IMR-90 (cell line): ENCODE measurements around the gene DPRX. TPM values are rescaled to one million over a fixed set of nuclear protein-coding genes. Genes with fewer than 3 reads are reported as not detected.

Experiments used
- ATAC-seq: fragments of 200-7000 bp; cut with Tn5 transposase; 2 replicates; pipeline ENCODE4 v1.9.1; 2020; ENCODE audit warnings: low read depth, mild to moderate bottlenecking, moderate library complexity
- BruUV-seq: library from RNA; stranded (reverse); fragments of 400-500 nt; replicated peaks from 2 replicates; lab custom pipeline; 2021; lab: Mats Ljungman, UMichigan
- CTCF ChIA-PET: fragments of 300-600 bp; formaldehyde crosslinking; extraction: SDS; loops from one replicate; lab custom pipeline; 2021; ENCODE audit warnings: antibody characterized with exemption; lab: Yijun Ruan, JAX
- POLR2A ChIA-PET: fragments of 300-600 bp; sonication (Branson Sonifier 250); formaldehyde crosslinking; loops from one replicate; lab custom pipeline; 2022; ENCODE audit warnings: antibody characterized with exemption; ENCODE audit not compliant: unreplicated experiment; lab: Charles Lee
- DNase-seq: peaks from one replicate; pipeline ENCODE4 v3.0.0; 2013
- H2AFZ ChIP-seq: replicated peaks from 2 replicates; pipeline ENCODE3; 2013; ENCODE audit warnings: low read length, mild to moderate bottlenecking; ENCODE audit not compliant: poor library complexity
- H2AK5ac ChIP-seq: 2 replicates; pipeline ENCODE4 v1.6.1; 2013; ENCODE audit warnings: low read depth, low read length, inconsistent platforms
- H2AK9ac ChIP-seq: replicated peaks from 2 replicates; pipeline ENCODE3; 2013; ENCODE audit warnings: mild to moderate bottlenecking, low read depth, low read length, moderate library complexity; ENCODE audit not compliant: poor library complexity
- H2BK120ac ChIP-seq: 2 replicates; pipeline ENCODE4 v1.6.1; 2013; ENCODE audit warnings: low read depth, low read length, inconsistent platforms
- H2BK15ac ChIP-seq: 3 replicates; pipeline ENCODE4 v1.6.1; 2013; ENCODE audit warnings: low read depth, low read length, inconsistent platforms
- H2BK20ac ChIP-seq: 2 replicates; pipeline ENCODE4 v1.6.1; 2013; ENCODE audit warnings: low read depth, mild to moderate bottlenecking, inconsistent platforms, low read length, moderate library complexity
- H2BK5ac ChIP-seq: 2 replicates; pipeline ENCODE4 v1.6.1; 2013; ENCODE audit warnings: mild to moderate bottlenecking, low read depth, low read length, inconsistent platforms; ENCODE audit not compliant: poor library complexity, severe bottlenecking
- H3K14ac ChIP-seq: replicated peaks from 2 replicates; pipeline ENCODE4 v1.6.1; 2013; ENCODE audit warnings: low read depth, low read length, inconsistent platforms
- H3K18ac ChIP-seq: 2 replicates; pipeline ENCODE4 v1.6.1; 2013; ENCODE audit warnings: low read depth, low read length, control low read depth
- H3K23ac ChIP-seq: 2 replicates; pipeline ENCODE4 v1.6.1; 2013; ENCODE audit warnings: low read depth, low read length, inconsistent platforms
- H3K27ac ChIP-seq: 2 replicates; pipeline ENCODE4 v1.5.1; 2013; ENCODE audit warnings: mild to moderate bottlenecking, control low read depth, low read length; ENCODE audit not compliant: insufficient read depth
- H3K27me3 ChIP-seq: 2 replicates; pipeline ENCODE4 v1.6.1; 2013; ENCODE audit warnings: low read length; ENCODE audit not compliant: control insufficient read depth, insufficient read depth
- H3K36me3 ChIP-seq: 2 replicates; pipeline ENCODE4 v1.6.1; 2013; ENCODE audit warnings: low read length, mixed read lengths; ENCODE audit not compliant: control insufficient read depth, insufficient read depth
- H3K4ac ChIP-seq: 2 replicates; pipeline ENCODE4 v1.6.1; 2013; ENCODE audit warnings: low read depth, low read length, inconsistent platforms
- H3K4me1 ChIP-seq: 2 replicates; pipeline ENCODE4 v1.6.1; 2013; ENCODE audit warnings: low read length, mixed read lengths; ENCODE audit not compliant: control insufficient read depth, insufficient read depth
- H3K4me2 ChIP-seq: 2 replicates; pipeline ENCODE4 v1.6.1; 2013; ENCODE audit warnings: low read depth, mild to moderate bottlenecking, control low read depth, low read length, moderate library complexity
- H3K4me3 ChIP-seq: 2 replicates; pipeline ENCODE4 v1.5.1; 2013; ENCODE audit warnings: low read depth, mild to moderate bottlenecking, control low read depth, low read length, moderate library complexity; ENCODE audit not compliant: insufficient read depth
- H3K56ac ChIP-seq: 2 replicates; pipeline ENCODE4 v1.6.1; 2013; ENCODE audit warnings: low read length, inconsistent platforms; ENCODE audit not compliant: insufficient read depth; ENCODE audit errors: extremely low read depth
- H3K79me1 ChIP-seq, 2 experiments: 2 replicates each; pipeline ENCODE4 v1.6.1; 2013; ENCODE audit warnings: low read length in 2 of 2, inconsistent platforms in 1 of 2, low read depth in 1 of 2
- H3K9ac ChIP-seq: 2 replicates; pipeline ENCODE4 v1.6.1; 2013; ENCODE audit warnings: low read depth, low read length, control low read depth
- H3K9me1 ChIP-seq: 2 replicates; pipeline ENCODE4 v1.6.1; 2013; ENCODE audit warnings: low read length, inconsistent platforms; ENCODE audit not compliant: insufficient read depth
- H3K9me3 ChIP-seq: 2 replicates; pipeline ENCODE4 v1.6.1; 2013; ENCODE audit warnings: low read length; ENCODE audit not compliant: control insufficient read depth, insufficient read depth
- H4K20me1 ChIP-seq: 2 replicates; pipeline ENCODE4 v1.6.1; 2013; ENCODE audit warnings: low read length, inconsistent platforms; ENCODE audit not compliant: insufficient read depth
- H4K5ac ChIP-seq: 2 replicates; pipeline ENCODE4 v1.6.1; 2013; ENCODE audit warnings: mild to moderate bottlenecking, low read depth, low read length, control low read depth
- H4K8ac ChIP-seq, 2 experiments: 2 replicates each; pipeline ENCODE4 v1.6.1; 2013; ENCODE audit warnings: low read depth in 2 of 2, low read length in 2 of 2, control low read depth in 1 of 2, inconsistent platforms in 1 of 2
- H4K91ac ChIP-seq: 2 replicates; pipeline ENCODE4 v1.6.1; 2013; ENCODE audit warnings: low read depth, low read length, inconsistent platforms; ENCODE audit not compliant: insufficient read depth
- BHLHE40 ChIP-seq: fragments of 150-350 bp; IDR thresholded peaks from 2 replicates; pipeline ENCODE4 v1.6.1; 2016; ENCODE audit warnings: mild to moderate bottlenecking, low read depth, low read length
- MAZ ChIP-seq: IDR thresholded peaks from 2 replicates; pipeline ENCODE4 v1.6.1; 2012; ENCODE audit warnings: low read depth, mild to moderate bottlenecking, low read length, improper control_type of control experiment, moderate library complexity, borderline replicate concordance
- RAD21 ChIP-seq: IDR thresholded peaks from 2 replicates; pipeline ENCODE4 v1.6.1; 2012; ENCODE audit warnings: low read length, improper control_type of control experiment
- WGBS, 2 experiments: methylation state at CpG; one replicate each; pipeline versions ENCODE4 v1.1.5 to v1.1.7; 2013; ENCODE audit warnings: missing lambda C conversion rate in 2 of 2; ENCODE audit not compliant: insufficient read length in 1 of 2; ENCODE audit errors: extremely low coverage in 2 of 2; 5-methylcytosine and 5-hydroxymethylcytosine counted together
- dilution Hi-C: fragments of 300-500 bp; cut with HindIII; formaldehyde crosslinking; loops from one replicate; pipeline ENCODE4 v1.14.3; 2018; ENCODE audit warnings: low sequenced_read_pairs; ENCODE audit not compliant: unreplicated experiment
- in situ Hi-C: fragments of 300-500 bp; cut with MboI; formaldehyde crosslinking; loops from 3 replicates; pipeline ENCODE4 v1.14.3; 2019; ENCODE audit warnings: low sequenced_read_pairs, inconsistent platforms, mixed read lengths
- intact Hi-C: fragments of 100-400 bp; cut with micrococcal nuclease; formaldehyde crosslinking; loops from 2 replicates; pipeline ENCODE4 v1.10.0; 2022
- polyA plus RNA-seq, 3 experiments: library from polyadenylated mRNA; depleted of rRNA; stranded (reverse); fragments of >200 nt; gene quantifications; 2 replicates each; pipeline ENCODE4 v1.2.3, GENCODE V29; 2012; ENCODE audit warnings: low replicate concordance in 1 of 3
- total RNA-seq: library from RNA; depleted of rRNA; stranded (reverse); fragments of >200 nt; gene quantifications from 2 replicates; pipeline ENCODE4 v1.2.3, GENCODE V29; 2012

DPRX gene
- total and polyA plus RNA-seq, 2 of the 4 experiments (the other 2 are of a cell fraction): not detected

DNA sequence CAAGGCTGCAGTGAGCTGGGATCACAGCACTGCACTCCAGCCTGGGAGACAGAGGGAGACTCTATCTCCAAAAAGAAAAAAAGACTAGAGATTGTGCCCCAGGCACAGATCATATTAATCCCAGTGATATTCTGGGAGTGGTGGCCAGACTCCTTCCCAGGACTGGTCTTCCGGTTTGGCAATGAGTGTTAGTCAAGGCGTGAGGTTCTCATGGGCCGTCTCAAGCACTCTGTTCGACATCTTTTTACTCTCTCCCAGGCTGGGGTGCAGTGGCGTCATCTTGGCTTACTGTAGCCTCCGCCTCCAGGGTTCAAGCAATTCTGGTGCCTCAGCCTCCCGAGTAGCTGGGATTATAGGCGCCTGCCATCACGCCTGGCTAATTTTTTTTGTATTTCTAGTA is 5.3 kb upstream of the DPRX start:
- peaks cover 16% of the 10 kb centered on the region for H3K9me3 ChIP-seq
- POLR2A ChIA-PET: no interaction called here
- no peak overlapping the region for H2BK120ac ChIP-seq
- no peak overlapping the region for H4K8ac ChIP-seq
- H3K4me2 ChIP-seq: no peak overlapping the region
- no CpG with 5 or more reads among the region's 9 CpGs for WGBS, 2 experiments
- H4K91ac ChIP-seq: no peak overlapping the region
- dilution Hi-C loops: no loop called here
- no peak overlapping the region for H3K9ac ChIP-seq
- no peak overlapping the region for H2AK5ac ChIP-seq
- H3K79me1 ChIP-seq: no peaks in the 10 kb centered on the region
- H2BK5ac ChIP-seq: no peak overlapping the region
- TF ChIP-seq MAZ (no peak), BHLHE40 (no peak), RAD21 (no peak)
- no peak for ATAC-seq
- no peaks in the 10 kb centered on the region for H3K9me1 ChIP-seq
- H3K4me1 ChIP-seq: no peaks in the 10 kb centered on the region
- H4K5ac ChIP-seq: no peak overlapping the region
- intact Hi-C loops: no loop called here
- BruUV-seq: no TSS peak
- H4K20me1 ChIP-seq: no peaks in the 10 kb centered on the region
- no peak overlapping the region for H3K4ac ChIP-seq
- H3K36me3 ChIP-seq: no peaks in the 10 kb centered on the region
- H2BK15ac ChIP-seq: no peak overlapping the region
- no peak overlapping the region for H2BK20ac ChIP-seq
- no peak overlapping the region for H3K14ac ChIP-seq
- no peaks in the 10 kb centered on the region for H3K27me3 ChIP-seq
- no peak overlapping the region for H3K27ac ChIP-seq
- H2AFZ ChIP-seq: no peak overlapping the region
- no peak overlapping the region for H3K56ac ChIP-seq
- no peak for DNase-seq
- in situ Hi-C loops: no loop called here
- no peak overlapping the region for H2AK9ac ChIP-seq
- H3K4me3 ChIP-seq: no peak overlapping the region
- no peak overlapping the region for H3K18ac ChIP-seq
- H3K23ac ChIP-seq: no peak overlapping the region
- CTCF ChIA-PET: no interaction called here
